ENCODE results near the gene ABL2.

GRCh38 chr1:179108644-179109043 is 120.8 kb downstream of the ABL2 start:
- TF ChIP-seq CTCF (IDR thresholded peaks at IDR 0.05) (no peak), POLR2AphosphoS5 (IDR thresholded peaks at IDR 0.05) (no peak), POLR2A (IDR thresholded peaks at IDR 0.05) (no peak)
